GM12865 (cell line): ENCODE measurements around the gene MED27.

ENCODE experiments used
- DNase-seq: peaks from one replicate; pipeline ENCODE4 v3.0.0; 2010; ENCODE audit warnings: low read depth
- H3K4me3 ChIP-seq: 2 replicates; pipeline ENCODE4 v1.5.1; 2011; ENCODE audit warnings: mild to moderate bottlenecking, low read depth, low read length, control low read depth
- TF ChIP-seq, protein P1 (sequence below): IDR thresholded peaks from 2 replicates; pipeline ENCODE4 v1.5.1; 2011; ENCODE audit warnings: low read length, control low read depth, low read depth, inconsistent platforms; ENCODE audit not compliant: insufficient read depth; ENCODE audit errors: missing control alignments

Gene MED27

DNA sequence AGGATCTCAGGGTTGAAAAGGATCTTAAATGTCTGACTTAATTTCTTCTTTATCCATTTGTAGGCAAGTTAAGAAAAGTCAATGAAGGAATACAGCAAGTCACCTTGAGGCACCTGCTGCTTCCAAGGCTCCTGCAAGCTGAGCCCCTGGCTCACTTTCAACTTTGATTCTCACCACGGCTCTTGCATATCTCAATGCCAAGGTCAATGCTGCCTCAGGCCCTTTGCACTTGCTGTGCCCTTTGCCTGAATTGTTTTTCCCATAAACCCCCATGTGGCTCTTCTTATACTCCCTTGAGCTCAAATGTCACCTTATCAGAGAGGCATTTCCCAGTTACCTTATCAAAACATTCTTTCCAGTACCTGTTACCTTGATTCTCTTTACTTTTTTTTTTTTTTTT, 195.4 kb downstream of the MED27 start:
- no peak overlapping the region for H3K4me3 ChIP-seq
- DNase-seq, result no peak
- TF ChIP-seq, protein P1, sequence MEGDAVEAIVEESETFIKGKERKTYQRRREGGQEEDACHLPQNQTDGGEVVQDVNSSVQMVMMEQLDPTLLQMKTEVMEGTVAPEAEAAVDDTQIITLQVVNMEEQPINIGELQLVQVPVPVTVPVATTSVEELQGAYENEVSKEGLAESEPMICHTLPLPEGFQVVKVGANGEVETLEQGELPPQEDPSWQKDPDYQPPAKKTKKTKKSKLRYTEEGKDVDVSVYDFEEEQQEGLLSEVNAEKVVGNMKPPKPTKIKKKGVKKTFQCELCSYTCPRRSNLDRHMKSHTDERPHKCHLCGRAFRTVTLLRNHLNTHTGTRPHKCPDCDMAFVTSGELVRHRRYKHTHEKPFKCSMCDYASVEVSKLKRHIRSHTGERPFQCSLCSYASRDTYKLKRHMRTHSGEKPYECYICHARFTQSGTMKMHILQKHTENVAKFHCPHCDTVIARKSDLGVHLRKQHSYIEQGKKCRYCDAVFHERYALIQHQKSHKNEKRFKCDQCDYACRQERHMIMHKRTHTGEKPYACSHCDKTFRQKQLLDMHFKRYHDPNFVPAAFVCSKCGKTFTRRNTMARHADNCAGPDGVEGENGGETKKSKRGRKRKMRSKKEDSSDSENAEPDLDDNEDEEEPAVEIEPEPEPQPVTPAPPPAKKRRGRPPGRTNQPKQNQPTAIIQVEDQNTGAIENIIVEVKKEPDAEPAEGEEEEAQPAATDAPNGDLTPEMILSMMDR, result no peak

DNA sequence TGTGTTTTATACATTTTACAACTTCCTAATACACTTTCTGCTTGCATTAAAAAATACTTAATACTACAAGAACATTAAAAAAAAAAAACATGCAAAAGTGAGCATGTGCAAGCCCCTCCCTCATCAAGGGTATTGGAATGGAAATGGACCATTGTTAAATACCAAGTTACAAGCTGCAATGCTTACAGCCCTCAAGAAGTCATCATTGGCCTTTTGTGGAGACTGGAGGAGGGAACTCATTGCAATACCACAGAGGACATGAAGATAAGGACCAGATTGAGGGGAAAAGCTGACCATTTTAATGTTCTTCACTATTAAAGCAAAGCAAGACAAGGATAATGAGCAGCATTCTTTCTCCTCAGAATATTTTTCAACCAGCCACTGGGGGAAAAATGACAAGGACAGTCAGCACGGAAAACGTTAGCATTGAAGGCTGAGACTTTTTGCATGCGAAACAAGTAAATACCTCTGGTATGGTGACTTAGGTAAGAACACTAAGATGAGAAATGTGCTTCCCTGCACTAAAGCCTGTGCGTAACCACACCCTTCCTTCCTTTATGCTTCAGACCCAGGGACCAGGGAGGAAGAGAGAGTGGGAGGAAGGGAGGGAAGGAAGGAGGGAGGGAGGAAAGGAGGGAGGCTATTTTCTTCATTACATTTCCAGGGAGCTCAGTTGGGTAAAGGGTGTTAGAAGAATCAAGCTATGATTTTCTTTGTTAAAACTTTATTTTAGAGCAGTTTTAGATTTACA, 198.7 kb downstream of the MED27 start:
- TF ChIP-seq, protein P1, result no peak
- H3K4me3 ChIP-seq, result no peak overlapping the region
- no peak for DNase-seq

DNA sequence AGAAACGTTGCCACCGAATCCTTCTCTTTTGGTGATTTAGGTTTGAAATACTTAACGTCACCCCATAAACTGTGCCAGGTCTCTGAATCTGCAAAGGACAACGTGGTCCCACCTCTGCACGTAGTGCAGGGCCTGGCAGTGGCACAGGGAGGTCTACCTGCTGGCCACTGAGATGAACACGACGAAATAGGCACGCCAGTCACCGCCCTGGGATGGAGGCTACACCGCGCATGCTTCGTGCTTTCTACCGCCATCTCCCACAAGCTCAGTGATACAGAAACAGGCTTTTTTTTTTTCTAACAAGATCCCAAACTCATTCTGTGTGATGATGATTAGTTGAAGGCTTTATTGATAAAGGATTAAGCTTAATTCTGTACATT, 199.8 kb downstream of the MED27 start:
- DNase-seq, result no peak
- no peak overlapping the region for H3K4me3 ChIP-seq
- TF ChIP-seq, protein P1, result no peak

DNA sequence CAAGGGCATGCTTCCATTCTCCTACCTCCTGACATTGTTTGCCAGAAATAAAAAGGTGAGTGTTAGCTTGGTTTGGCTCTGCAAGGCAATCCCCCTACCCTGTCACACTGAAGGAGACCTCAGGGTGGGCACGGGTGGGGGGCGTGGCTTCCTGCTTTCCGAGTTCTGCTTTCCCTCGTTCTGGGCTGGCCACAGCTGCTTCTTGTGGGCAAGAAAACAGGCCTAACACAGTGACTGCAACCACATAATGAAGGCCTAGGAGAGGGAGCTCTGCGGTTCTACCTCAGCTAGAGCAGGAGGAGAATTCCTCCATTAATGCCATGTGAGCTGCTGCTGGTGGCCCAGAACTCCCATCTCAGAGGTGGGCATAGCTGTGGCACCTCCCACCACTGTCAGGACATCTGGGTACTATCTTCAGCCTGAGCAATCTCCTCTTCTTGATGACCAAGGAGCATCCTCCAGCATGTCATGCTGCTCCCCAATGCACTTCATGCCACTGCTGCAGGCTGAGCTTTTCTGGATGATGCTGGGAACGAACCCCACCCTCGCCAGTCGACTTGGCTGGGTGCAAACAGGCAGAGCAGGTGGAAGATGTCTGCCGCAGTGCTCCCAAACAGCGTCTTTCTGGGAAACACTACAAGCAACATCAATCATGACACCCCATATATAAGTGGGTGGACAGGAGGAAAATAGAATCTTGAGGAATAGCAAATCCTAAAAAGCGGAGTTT, 200.3 kb downstream of the MED27 start:
- TF ChIP-seq, protein P1, result no peak
- DNase-seq, result no peak
- H3K4me3 ChIP-seq, result no peak overlapping the region

DNA sequence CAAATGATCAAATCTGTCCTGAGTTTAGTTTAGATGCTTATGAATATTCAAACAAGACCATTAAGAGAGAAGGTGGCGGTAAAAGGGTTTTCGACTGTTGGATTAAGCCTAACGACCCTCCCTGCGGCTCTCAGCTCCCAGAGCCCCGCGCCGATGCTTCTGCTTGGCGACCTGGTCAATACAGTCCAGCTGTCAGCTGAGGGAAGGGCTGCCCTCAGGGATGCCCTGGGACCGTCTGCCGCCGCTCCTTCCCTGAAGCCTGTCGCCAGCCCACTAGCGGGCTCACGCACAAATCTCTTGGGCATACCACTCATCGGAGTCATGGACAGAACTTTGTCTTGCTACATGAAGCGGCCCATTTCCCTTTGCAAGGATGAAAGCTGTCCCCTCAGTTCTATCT, 203.2 kb downstream of the MED27 start:
- no peak for DNase-seq
- H3K4me3 ChIP-seq, result no peak overlapping the region
- TF ChIP-seq, protein P1, result no peak

DNA sequence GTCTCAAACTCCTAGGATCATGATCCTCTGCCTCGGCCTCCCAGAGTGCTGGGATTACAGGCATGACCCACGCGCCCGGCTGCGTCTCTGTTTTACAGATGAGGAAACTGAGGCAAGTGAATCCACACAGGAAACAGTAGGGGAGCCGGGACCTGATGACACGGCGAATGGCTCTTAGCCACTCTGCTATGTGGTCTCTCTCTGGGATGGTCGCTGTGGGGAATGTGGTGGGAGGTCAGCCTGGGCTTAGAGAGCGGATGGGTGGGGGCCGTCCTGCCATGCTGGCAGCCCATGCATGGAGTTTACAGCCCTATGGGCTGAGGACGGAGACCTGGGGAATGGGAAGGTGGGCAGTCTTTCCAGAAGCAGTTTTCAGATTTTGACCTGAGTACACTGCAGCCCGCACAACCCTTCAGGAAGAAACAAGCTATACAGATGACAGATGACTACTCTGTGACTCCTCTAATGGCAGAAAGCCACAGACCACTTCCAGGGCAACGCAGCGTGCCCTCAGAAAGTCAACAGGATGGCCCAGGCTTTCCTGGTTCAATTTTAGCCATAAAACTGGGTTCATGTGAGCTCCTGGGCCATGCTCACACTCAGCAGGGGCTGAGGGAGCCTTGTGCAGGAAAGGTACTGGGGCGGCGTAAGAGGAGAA, 203.7 kb downstream of the MED27 start:
- TF ChIP-seq, protein P1, result no peak
- no peak for DNase-seq
- no peak overlapping the region for H3K4me3 ChIP-seq
